ENCODE results near the gene IQCE.
A peak's percentile ranks its signal among the peaks of the same experiment; 100 is the strongest.

IQCE gene

GRCh38 chr7:2662273-2663120 is 103.7 kb downstream of the IQCE start:
- H3K9ac ChIP-seq (ENCODE audit: low read length in 5 of 5) = peak overlapping the region in 1 of 5 donors; percentile 47
- H3K36me3 ChIP-seq (ENCODE audit: control insufficient read depth in 5 of 5, insufficient read depth in 5 of 5, low read length in 5 of 5) = peaks cover 0 to 44% (median 22%) of the 10 kb centered on the region in 5 donors
- H3K27ac ChIP-seq (ENCODE audit: low read depth, low read length) = no peak overlapping the region
- peaks cover 2 to 27% (median 24%) of the 10 kb centered on the region in 5 donors for H3K4me1 ChIP-seq (ENCODE audit: control insufficient read depth in 5 of 5, insufficient read depth in 5 of 5, low read length in 5 of 5)
- H3K9me3 ChIP-seq (ENCODE audit: control insufficient read depth in 5 of 5, low read length in 5 of 5) = peaks cover 0 to 9% (median 6%) of the 10 kb centered on the region in 5 donors
- H3K27me3 ChIP-seq (ENCODE audit: control insufficient read depth in 5 of 5, insufficient read depth in 4 of 5, low read length in 5 of 5) = peaks cover 0 to 10% (median 8%) of the 10 kb centered on the region in 5 donors
- H3K4me3 ChIP-seq (ENCODE audit: low read depth in 1 of 5, low read length in 5 of 5) = no peak overlapping the region

GRCh38 chr7:2663121-2663886 is 104.5 kb downstream of the IQCE start:
- no peak overlapping the region for H3K4me3 ChIP-seq (ENCODE audit: low read depth in 1 of 5, low read length in 5 of 5)
- peaks cover 0 to 36% (median 15%) of the 10 kb centered on the region in 5 donors for H3K36me3 ChIP-seq (ENCODE audit: control insufficient read depth in 5 of 5, insufficient read depth in 5 of 5, low read length in 5 of 5)
- H3K27ac ChIP-seq (ENCODE audit: low read depth, low read length) = no peak overlapping the region
- peak overlapping the region in 1 of 5 donors; percentile 47 for H3K9ac ChIP-seq (ENCODE audit: low read length in 5 of 5)
- peaks cover 0 to 9% (median 6%) of the 10 kb centered on the region in 5 donors for H3K9me3 ChIP-seq (ENCODE audit: control insufficient read depth in 5 of 5, low read length in 5 of 5)
- H3K4me1 ChIP-seq (ENCODE audit: control insufficient read depth in 5 of 5, insufficient read depth in 5 of 5, low read length in 5 of 5) = peaks cover 2 to 27% (median 24%) of the 10 kb centered on the region in 5 donors
- H3K27me3 ChIP-seq (ENCODE audit: control insufficient read depth in 5 of 5, insufficient read depth in 4 of 5, low read length in 5 of 5) = peaks cover 2 to 15% (median 11%) of the 10 kb centered on the region in 5 donors

- Histone ChIP-seq H3K27me3 (ENCODE audit: control insufficient read depth in 5 of 5, insufficient read depth in 4 of 5, low read length in 5 of 5) (peaks cover 3 to 16% (median 12%) of the 10 kb centered on the region in 5 donors), H3K4me3 (ENCODE audit: low read depth in 1 of 5, low read length in 5 of 5) (no peak overlapping the region), H3K9me3 (ENCODE audit: control insufficient read depth in 5 of 5, low read length in 5 of 5) (peaks cover 0 to 9% (median 6%) of the 10 kb centered on the region in 5 donors), H3K36me3 (ENCODE audit: control insufficient read depth in 5 of 5, insufficient read depth in 5 of 5, low read length in 5 of 5) (peaks cover 0 to 29% (median 9%) of the 10 kb centered on the region in 5 donors), H3K9ac (ENCODE audit: low read length in 5 of 5) (no peak overlapping the region), H3K4me1 (ENCODE audit: control insufficient read depth in 5 of 5, insufficient read depth in 5 of 5, low read length in 5 of 5) (peaks cover 2 to 27% (median 24%) of the 10 kb centered on the region in 5 donors), H3K27ac (ENCODE audit: low read depth, low read length) (no peak overlapping the region)
Measured at GRCh38 chr7:2663960-2664359, 105.2 kb downstream of the IQCE start.
